BLaER1 treated with 17β-estradiol and CSF1 and Interleukin-3, amounts not matched to agents 10 nM and 100 nM (cell line): ENCODE measurements around the gene INPP4A.
"Not testable (repeated sequence)": the region's sequence is repeated elsewhere in the genome, so short reads cannot be mapped to it uniquely, and the experiment has no call there.

Experiments used
- H3K27ac ChIP-seq, 11 experiments: shearing (Covaris generic); formaldehyde crosslinking; 2 replicates each; pipeline ENCODE4 v1.8.1; 2022
- H3K27me3 ChIP-seq, 11 experiments: shearing (Covaris generic); formaldehyde crosslinking; 2 replicates each; pipeline ENCODE4 v1.8.1; 2022
- H3K36me3 ChIP-seq, 11 experiments: shearing (Covaris generic); formaldehyde crosslinking; 2 replicates each; pipeline ENCODE4 v1.8.1; 2022
- H3K4me1 ChIP-seq, 10 experiments: shearing (Covaris generic); formaldehyde crosslinking; 2 replicates each; pipeline ENCODE4 v1.8.1; 2022
- H3K4me2 ChIP-seq, 11 experiments: shearing (Covaris generic); formaldehyde crosslinking; 2 replicates each; pipeline ENCODE4 v1.8.1; 2022
- H3K4me3 ChIP-seq, 10 experiments: shearing (Covaris generic); formaldehyde crosslinking; 2 replicates each; pipeline ENCODE4 v1.8.1; 2022
- H3K9ac ChIP-seq, 11 experiments: shearing (Covaris generic); formaldehyde crosslinking; 2 replicates each; pipeline ENCODE4 v1.8.1; 2022
- H3K9me3 ChIP-seq, 11 experiments: shearing (Covaris generic); formaldehyde crosslinking; replicated peaks in 1 of 11; 2 replicates each; pipeline ENCODE4 v1.8.1; 2022
- H4K20me1 ChIP-seq, 11 experiments: shearing (Covaris generic); formaldehyde crosslinking; 2 replicates each; pipeline ENCODE4 v1.8.1; 2022
- Cebpa-rat ChIP-seq, 11 experiments: shearing (Covaris generic); IDR thresholded peaks; 2 replicates each; pipeline ENCODE4 v1.8.1; 2022

Gene INPP4A

GRCh38 chr2:98444436-98445176 lies at the start of gene INPP4A:
Gene INPP4A, plus strand, starts transcription at chr2:98444858. Its CDS starts 75,191 bp downstream, at chr2:98520049.
- H3K4me3 ChIP-seq, result peak within 1 kb of the TSS; percentile 86 to 100 (median 96)
- peak within 1 kb of the TSS; percentile 68 to 89 (median 79) for H3K27ac ChIP-seq
- H3K36me3 ChIP-seq, result no peaks in the 10 kb centered on the region
- H3K4me1 ChIP-seq, result peaks cover 17 to 41% (median 34%) of the 10 kb centered on the region in 10 experiments
- H4K20me1 ChIP-seq, result peaks cover 8 to 46% (median 30%) of the 10 kb centered on the region in 11 experiments; a peak in 19 of 22 replicates
- TF ChIP-seq Cebpa-rat (IDR thresholded peaks at IDR 0.05), result no peak
- peak within 1 kb of the TSS; percentile 80 to 95 (median 87) for H3K9ac ChIP-seq
- no peaks in the 10 kb centered on the region for H3K27me3 ChIP-seq
- peak within 1 kb of the TSS; percentile 84 to 98 (median 92) for H3K4me2 ChIP-seq
- peaks cover 3 to 10% (median 5%) of the 10 kb centered on the region in 11 experiments; a peak in 13 of 22 replicates for H3K9me3 ChIP-seq

- Histone ChIP-seq H3K4me1 (peaks cover 0 to 15% (median 0%) of the 10 kb centered on the region in 10 experiments; a peak in 8 of 20 replicates), H3K4me3 (no peak overlapping the region), H3K27ac (no peak overlapping the region), H3K9ac (no peak overlapping the region), H3K36me3 (no peaks in the 10 kb centered on the region), H4K20me1 (no peaks in the 10 kb centered on the region), H3K27me3 (no peaks in the 10 kb centered on the region), H3K9me3 (no peaks in the 10 kb centered on the region), H3K4me2 (no peak overlapping the region)
- no peak for TF ChIP-seq Cebpa-rat (IDR thresholded peaks at IDR 0.05)
Measured at GRCh38 chr2:98395977-98396376, 48.7 kb upstream of the INPP4A start.

- peaks cover 0 to 15% (median 0%) of the 10 kb centered on the region in 10 experiments; a peak in 8 of 20 replicates for H3K4me1 ChIP-seq
- no peaks in the 10 kb centered on the region for H3K27me3 ChIP-seq
- H3K4me2 ChIP-seq, result no peak overlapping the region
- H3K9ac ChIP-seq, result no peak overlapping the region
- H3K36me3 ChIP-seq, result no peaks in the 10 kb centered on the region
- H3K27ac ChIP-seq, result no peak overlapping the region
- no peaks in the 10 kb centered on the region for H4K20me1 ChIP-seq
- H3K9me3 ChIP-seq, result no peaks in the 10 kb centered on the region
- TF ChIP-seq Cebpa-rat (IDR thresholded peaks at IDR 0.05), result no peak
- H3K4me3 ChIP-seq, result no peak overlapping the region
Measured at GRCh38 chr2:98396745-98397355, 47.8 kb upstream of the INPP4A start.

GRCh38 chr2:98399140-98399539 lies 45.5 kb upstream of the INPP4A start:
- Histone ChIP-seq H3K9ac (no peak overlapping the region), H3K27me3 (no peaks in the 10 kb centered on the region), H3K4me1 (peaks cover 0 to 12% (median 0%) of the 10 kb centered on the region in 10 experiments; a peak in 8 of 20 replicates), H3K9me3 (no peaks in the 10 kb centered on the region), H4K20me1 (no peaks in the 10 kb centered on the region), H3K4me2 (no peak overlapping the region), H3K36me3 (no peaks in the 10 kb centered on the region), H3K4me3 (no peak overlapping the region), H3K27ac (no peak overlapping the region)
- no peak for TF ChIP-seq Cebpa-rat (IDR thresholded peaks at IDR 0.05)

GRCh38 chr2:98403878-98404277 lies 40.8 kb upstream of the INPP4A start:
- Histone ChIP-seq H3K4me2 (no peak overlapping the region), H3K4me1 (no peaks in the 10 kb centered on the region), H3K9me3 (no peaks in the 10 kb centered on the region), H3K4me3 (no peak overlapping the region), H3K36me3 (no peaks in the 10 kb centered on the region), H3K9ac (no peak overlapping the region), H3K27ac (no peak overlapping the region), H4K20me1 (no peaks in the 10 kb centered on the region), H3K27me3 (no peaks in the 10 kb centered on the region)
- no peak for TF ChIP-seq Cebpa-rat (IDR thresholded peaks at IDR 0.05)

GRCh38 chr2:98404556-98405250 lies 40.0 kb upstream of the INPP4A start:
- no peaks in the 10 kb centered on the region for H4K20me1 ChIP-seq
- no peak for TF ChIP-seq Cebpa-rat (IDR thresholded peaks at IDR 0.05)

GRCh38 chr2:98405301-98405700 lies 39.4 kb upstream of the INPP4A start:
- no peak for TF ChIP-seq Cebpa-rat (IDR thresholded peaks at IDR 0.05)
- Histone ChIP-seq H3K9me3 (no peaks in the 10 kb centered on the region), H3K4me1 (no peaks in the 10 kb centered on the region), H3K36me3 (no peaks in the 10 kb centered on the region), H3K4me2 (no peak overlapping the region), H3K27me3 (no peaks in the 10 kb centered on the region), H4K20me1 (no peaks in the 10 kb centered on the region), H3K4me3 (no peak overlapping the region), H3K9ac (no peak overlapping the region), H3K27ac (no peak overlapping the region)

More at GRCh38 chr2:98404556-98405250, 40.0 kb upstream of the INPP4A start:
- H3K9me3 ChIP-seq, result no peaks in the 10 kb centered on the region
- no peaks in the 10 kb centered on the region for H3K4me1 ChIP-seq
- H3K27me3 ChIP-seq, result no peaks in the 10 kb centered on the region
- no peak overlapping the region for H3K4me3 ChIP-seq
- H3K9ac ChIP-seq, result no peak overlapping the region
- no peak overlapping the region for H3K4me2 ChIP-seq
- H3K36me3 ChIP-seq, result no peaks in the 10 kb centered on the region
- no peak overlapping the region for H3K27ac ChIP-seq

GRCh38 chr2:98408155-98408554 lies 36.5 kb upstream of the INPP4A start:
- no peak for TF ChIP-seq Cebpa-rat (IDR thresholded peaks at IDR 0.05)
- Histone ChIP-seq H3K9ac (no peak overlapping the region), H3K27ac (no peak overlapping the region), H3K9me3 (no peaks in the 10 kb centered on the region), H4K20me1 (no peaks in the 10 kb centered on the region), H3K4me1 (no peaks in the 10 kb centered on the region), H3K4me3 (no peak overlapping the region), H3K36me3 (no peaks in the 10 kb centered on the region), H3K4me2 (no peak overlapping the region), H3K27me3 (no peaks in the 10 kb centered on the region)

GRCh38 chr2:98412751-98413458 lies 31.8 kb upstream of the INPP4A start:
- no peak overlapping the region for H3K27ac ChIP-seq
- H3K9ac ChIP-seq, result no peak overlapping the region
- no peaks in the 10 kb centered on the region for H3K36me3 ChIP-seq
- no peaks in the 10 kb centered on the region for H3K4me1 ChIP-seq
- H3K9me3 ChIP-seq, result peaks cover 13 to 22% (median 16%) of the 10 kb centered on the region in 11 experiments
- H3K27me3 ChIP-seq, result no peaks in the 10 kb centered on the region
- no peak overlapping the region for H3K4me2 ChIP-seq
- H4K20me1 ChIP-seq, result no peaks in the 10 kb centered on the region
- H3K4me3 ChIP-seq, result no peak overlapping the region
- no peak for TF ChIP-seq Cebpa-rat (IDR thresholded peaks at IDR 0.05)

GRCh38 chr2:98414246-98414645 lies 30.4 kb upstream of the INPP4A start:
- H3K27ac ChIP-seq, H3K36me3 ChIP-seq, H3K9ac ChIP-seq, H3K4me1 ChIP-seq, H4K20me1 ChIP-seq, H3K27me3 ChIP-seq, H3K4me2 ChIP-seq, H3K4me3 ChIP-seq: not testable (repeated sequence)
- H3K9me3 ChIP-seq, result peaks cover 13 to 22% (median 16%) of the 10 kb centered on the region in 11 experiments

GRCh38 chr2:98415719-98416248 lies 28.9 kb upstream of the INPP4A start:
- not testable (repeated sequence) for H3K4me3 ChIP-seq
- peaks cover 13 to 22% (median 16%) of the 10 kb centered on the region in 11 experiments for H3K9me3 ChIP-seq

More at GRCh38 chr2:98415719-98416248, 28.9 kb upstream of the INPP4A start:
- H3K9ac ChIP-seq, H4K20me1 ChIP-seq, H3K4me2 ChIP-seq, H3K36me3 ChIP-seq, H3K27me3 ChIP-seq, H3K27ac ChIP-seq: not testable (repeated sequence)
- peaks cover 0 to 11% (median 0%) of the 10 kb centered on the region in 10 experiments; a peak in 6 of 20 replicates for H3K4me1 ChIP-seq
